Panc1 (cell line): Measurements from ENCODE around the gene SLC35D2.

Experiments
- CTCF ChIP-seq: fragments of 450-650 bp; IDR thresholded peaks from 2 replicates; pipeline ENCODE4 v1.5.1; 2017; ENCODE audit warnings: mild to moderate bottlenecking
- POLR2AphosphoS5 ChIP-seq: IDR thresholded peaks from 2 replicates; pipeline ENCODE4 v1.6.1; 2012; ENCODE audit warnings: mild to moderate bottlenecking, low read depth, low read length, moderate library complexity
- REST ChIP-seq, 2 experiments: IDR thresholded peaks; 2 replicates each; pipeline ENCODE4 v1.6.1; 2011 to 2012; ENCODE audit warnings: low read depth in 2 of 2, control low read depth in 1 of 2, low read length in 1 of 2, mild to moderate bottlenecking in 1 of 2, moderate library complexity in 1 of 2; ENCODE audit not compliant: insufficient read depth in 1 of 2
- SIN3A ChIP-seq: IDR thresholded peaks from 2 replicates; pipeline ENCODE4 v1.6.1; 2012; ENCODE audit warnings: low read depth, mild to moderate bottlenecking, low read length, moderate library complexity, borderline replicate concordance; ENCODE audit not compliant: insufficient read depth
- TCF7L2 ChIP-seq: IDR thresholded peaks from 2 replicates; pipeline ENCODE4 v1.6.1; 2011; ENCODE audit warnings: mild to moderate bottlenecking, low read depth, low read length, inconsistent platforms

DNA sequence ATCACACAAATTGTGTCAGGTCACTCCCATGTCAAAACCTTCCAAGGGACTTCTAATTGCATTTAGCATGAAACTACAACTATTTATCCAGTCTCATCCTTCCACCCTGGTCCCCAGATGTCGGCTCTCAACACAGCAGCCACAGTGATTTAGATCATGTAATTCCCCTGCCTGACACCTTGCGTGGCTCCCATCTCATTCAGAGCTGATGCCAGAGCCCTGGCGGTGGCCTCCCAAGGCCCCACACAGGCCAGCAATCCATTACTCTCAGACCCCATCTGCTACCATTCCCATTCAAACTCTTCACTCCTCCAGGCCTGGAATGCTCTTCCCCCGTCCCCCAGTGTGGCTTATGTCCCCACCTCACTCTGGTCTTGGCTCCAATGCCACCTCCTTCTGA, 2.4 kb downstream of the SLC35D2 start:
- TF ChIP-seq CTCF (no peak), POLR2AphosphoS5 (no peak), REST (IDR thresholded peaks at IDR 0.05; ENCODE audit: insufficient read depth in 1 of 2, low read depth in 2 of 2, low read length in 1 of 2) (no peak), TCF7L2 (no peak), SIN3A (no peak)
